Measurements from ENCODE around the gene NCOR2. TPM values are rescaled to one million over a fixed set of nuclear protein-coding genes. Genes with fewer than 3 reads are reported as not detected.

Gene NCOR2
- total RNA-seq, 1 donor from 2014 or later, result 132 TPM

GRCh38 chr12:124556896-124557501 lies 10.4 kb downstream of the NCOR2 start:
- no peak for DNase-seq (ENCODE audit: low spot score)
- peaks cover 10% of the 10 kb centered on the region for H3K4me1 Mint-ChIP-seq (ENCODE audit: unreplicated experiment)

GRCh38 chr12:124556074-124556466 lies 11.3 kb downstream of the NCOR2 start:
- no peak for DNase-seq (ENCODE audit: low spot score)
- H3K27ac Mint-ChIP-seq (ENCODE audit: unreplicated experiment), result no peak overlapping the region
- H3K4me3 Mint-ChIP-seq (ENCODE audit: unreplicated experiment), result no peak overlapping the region
- peaks cover 16% of the 10 kb centered on the region for H3K4me1 Mint-ChIP-seq (ENCODE audit: unreplicated experiment)
- no peak for TF ChIP-seq CTCF (IDR thresholded peaks at IDR 0.05; ENCODE audit: unreplicated experiment)
- no peaks in the 10 kb centered on the region for H3K9me3 Mint-ChIP-seq (ENCODE audit: unreplicated experiment)
- peaks cover 4% of the 10 kb centered on the region for H3K36me3 Mint-ChIP-seq (ENCODE audit: low read depth, unreplicated experiment)
- peaks cover 6% of the 10 kb centered on the region for H3K27me3 Mint-ChIP-seq (ENCODE audit: unreplicated experiment)

More at GRCh38 chr12:124556896-124557501, 10.4 kb downstream of the NCOR2 start:
- Mint-ChIP-seq H3K36me3 (ENCODE audit: low read depth, unreplicated experiment) (peaks cover 4% of the 10 kb centered on the region), H3K4me3 (ENCODE audit: unreplicated experiment) (no peak overlapping the region), H3K27ac (ENCODE audit: unreplicated experiment) (no peak overlapping the region), H3K27me3 (ENCODE audit: unreplicated experiment) (peaks cover 6% of the 10 kb centered on the region), H3K9me3 (ENCODE audit: unreplicated experiment) (no peaks in the 10 kb centered on the region)
- no peak for TF ChIP-seq CTCF (IDR thresholded peaks at IDR 0.05; ENCODE audit: unreplicated experiment)

- Mint-ChIP-seq H3K9me3 (ENCODE audit: unreplicated experiment) (no peaks in the 10 kb centered on the region), H3K27ac (ENCODE audit: unreplicated experiment) (no peak overlapping the region), H3K4me3 (ENCODE audit: unreplicated experiment) (no peak overlapping the region), H3K36me3 (ENCODE audit: low read depth, unreplicated experiment) (peaks cover 4% of the 10 kb centered on the region), H3K4me1 (ENCODE audit: unreplicated experiment) (peaks cover 16% of the 10 kb centered on the region), H3K27me3 (ENCODE audit: unreplicated experiment) (peaks cover 6% of the 10 kb centered on the region)
- no peak for DNase-seq (ENCODE audit: low spot score)
- no peak for TF ChIP-seq CTCF (IDR thresholded peaks at IDR 0.05; ENCODE audit: unreplicated experiment)
Measured at GRCh38 chr12:124555168-124556073, 12.0 kb downstream of the NCOR2 start.

GRCh38 chr12:124554429-124555029 lies 12.9 kb downstream of the NCOR2 start:
- peaks cover 16% of the 10 kb centered on the region for H3K4me1 Mint-ChIP-seq (ENCODE audit: unreplicated experiment)
- no peak overlapping the region for H3K27ac Mint-ChIP-seq (ENCODE audit: unreplicated experiment)

More at GRCh38 chr12:124554429-124555029, 12.9 kb downstream of the NCOR2 start:
- Mint-ChIP-seq H3K4me3 (ENCODE audit: unreplicated experiment) (no peak overlapping the region), H3K9me3 (ENCODE audit: unreplicated experiment) (no peaks in the 10 kb centered on the region), H3K36me3 (ENCODE audit: low read depth, unreplicated experiment) (peaks cover 4% of the 10 kb centered on the region), H3K27me3 (ENCODE audit: unreplicated experiment) (peaks cover 5% of the 10 kb centered on the region)
- DNase-seq (ENCODE audit: low spot score), result no peak
- no peak for TF ChIP-seq CTCF (IDR thresholded peaks at IDR 0.05; ENCODE audit: unreplicated experiment)

Measured in endothelial cell (in vitro differentiated cells).